ENCODE results near the gene KIF11.
"Not testable (repeated sequence)": the region's sequence is repeated elsewhere in the genome, so short reads cannot be mapped to it uniquely, and the experiment has no call there.

Gene KIF11

DNA sequence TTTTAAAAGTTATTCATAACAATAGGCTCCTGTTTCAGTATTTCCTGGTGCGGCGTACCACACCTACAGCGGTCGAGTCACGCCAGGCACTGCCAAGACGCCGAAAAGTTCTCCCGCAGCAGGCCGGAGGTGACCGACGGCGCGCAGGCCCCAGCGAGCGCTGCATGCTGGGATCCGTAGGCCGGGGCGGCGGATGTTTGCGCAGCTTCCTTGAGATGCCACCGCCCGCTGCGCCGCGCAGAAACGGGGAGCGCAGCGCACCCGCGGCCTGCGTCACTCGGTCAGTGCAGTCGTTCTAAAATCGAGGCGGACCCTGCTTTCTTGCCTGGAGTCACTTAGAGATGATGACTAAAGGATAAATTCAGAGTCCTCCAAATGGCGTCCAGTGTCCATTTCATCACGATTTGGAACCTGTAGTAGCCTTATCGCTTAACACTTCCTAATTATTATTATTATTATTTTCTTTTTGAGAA is 1.3 kb upstream of the KIF11 start:
- peak; percentile 94 for DNase-seq

- peak; percentile 57 for DNase-seq
These were observed 974 bp downstream of the KIF11 start for GRCh38 chr10:92593619-92594588.

DNA sequence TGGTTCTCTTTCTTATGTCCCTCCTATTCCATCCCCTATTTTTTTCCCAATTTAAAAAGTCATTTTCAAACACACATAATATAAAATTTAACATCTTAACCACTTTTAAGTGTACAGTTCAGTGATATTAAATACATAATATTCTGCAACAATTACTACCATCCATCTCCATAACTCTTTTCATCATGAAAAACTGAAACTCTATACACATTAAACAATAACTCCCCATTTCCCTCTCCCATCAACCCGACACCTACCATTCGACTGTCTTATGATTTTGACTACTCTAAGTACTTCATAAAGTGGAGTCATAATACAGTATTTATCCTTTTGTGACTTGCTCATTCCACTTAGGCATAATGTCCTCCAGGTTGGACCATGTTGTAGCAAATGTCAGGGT is 2.6 kb downstream of the KIF11 start:
- DNase-seq = no peak

DNA sequence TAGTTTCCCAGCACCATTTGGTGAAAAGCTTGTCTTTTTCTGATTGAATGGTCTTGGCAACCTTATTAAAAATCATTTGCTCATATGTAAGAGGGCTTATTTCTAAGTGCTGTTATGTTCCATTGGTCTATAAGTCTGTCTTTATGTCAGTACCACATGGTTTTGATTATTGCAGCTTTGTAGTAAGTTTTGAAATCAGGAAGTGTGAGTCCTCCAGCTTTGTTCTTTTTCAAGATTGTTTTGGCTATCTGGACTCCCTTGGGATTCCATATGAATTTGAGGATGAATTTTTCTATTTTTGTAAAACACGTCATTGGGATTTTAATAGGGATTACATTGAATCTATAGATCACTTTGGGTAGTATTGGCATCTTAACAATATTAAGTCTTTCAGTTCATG is 5.4 kb downstream of the KIF11 start:
- no peak for DNase-seq

DNA sequence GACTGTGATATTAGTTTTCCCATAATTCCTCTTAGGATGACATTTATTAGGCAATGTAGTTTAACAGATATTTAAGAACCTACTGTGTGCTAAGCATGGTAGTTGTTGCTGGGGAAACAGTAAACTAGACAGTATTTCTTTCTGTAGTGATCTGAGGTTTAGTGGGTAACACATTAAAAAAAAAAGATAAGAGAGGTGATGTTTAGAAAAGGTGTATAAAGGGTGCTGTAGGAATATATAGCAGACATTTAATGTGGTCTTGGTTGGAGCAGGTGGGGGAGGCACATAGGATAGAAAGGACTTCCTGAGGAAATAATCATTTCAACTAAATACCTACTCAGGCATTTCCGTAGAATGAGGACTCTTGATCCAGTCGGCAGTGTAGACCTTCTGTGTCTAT is 11.9 kb downstream of the KIF11 start:
- DNase-seq = no peak

DNA sequence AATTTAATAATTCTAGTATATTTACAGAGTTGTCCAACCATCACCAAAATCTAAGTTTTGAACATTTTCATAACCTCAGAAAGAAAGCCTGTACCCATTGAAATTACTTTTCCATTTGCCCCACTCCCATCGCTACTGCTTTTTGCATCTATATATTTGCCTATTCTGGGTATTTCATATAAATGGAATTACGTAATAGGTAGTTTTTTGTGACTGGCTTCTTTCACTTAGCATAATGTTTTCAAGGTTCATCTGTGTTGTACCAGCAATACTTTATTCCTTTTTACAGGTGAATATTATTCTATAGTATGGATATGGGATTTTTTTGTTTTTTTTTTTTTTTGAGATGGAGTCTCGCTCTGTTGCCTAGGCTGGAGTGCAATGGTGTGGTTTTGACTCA is 22.6 kb downstream of the KIF11 start:
- DNase-seq = no peak

GRCh38 chr10:92619368-92619767 is 26.4 kb downstream of the KIF11 start:
- DNase-seq = no peak

DNA sequence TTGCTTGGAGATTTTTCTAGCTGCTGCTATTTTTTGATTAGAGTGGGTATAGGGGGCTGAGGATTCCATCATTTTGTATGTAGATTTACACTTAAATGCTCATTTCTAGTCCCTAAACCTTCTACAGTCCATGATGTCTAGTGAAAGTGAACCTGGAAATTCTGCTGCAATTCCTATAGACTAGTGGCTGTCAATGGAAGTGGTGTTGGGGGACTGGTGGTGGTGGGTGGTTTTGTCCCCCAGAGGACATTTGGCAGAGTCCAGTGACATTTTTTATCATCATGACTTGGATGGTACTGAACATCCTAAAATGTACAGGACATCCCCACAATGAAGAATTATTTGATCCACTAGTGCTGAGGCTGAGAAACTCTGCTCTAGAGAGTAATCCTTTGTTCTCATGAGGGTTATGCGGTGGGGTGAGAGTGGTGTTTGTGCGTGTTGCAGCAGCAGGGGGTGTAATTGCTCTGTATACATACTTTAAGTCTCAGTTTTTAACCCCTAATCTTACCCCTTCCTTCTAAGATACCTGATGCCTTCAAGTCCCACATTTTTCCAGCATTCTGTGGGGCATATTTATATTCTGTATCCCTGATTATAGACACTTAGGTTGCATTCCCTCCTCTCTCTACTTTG is 35.0 kb downstream of the KIF11 start:
- DNase-seq = no peak

DNA sequence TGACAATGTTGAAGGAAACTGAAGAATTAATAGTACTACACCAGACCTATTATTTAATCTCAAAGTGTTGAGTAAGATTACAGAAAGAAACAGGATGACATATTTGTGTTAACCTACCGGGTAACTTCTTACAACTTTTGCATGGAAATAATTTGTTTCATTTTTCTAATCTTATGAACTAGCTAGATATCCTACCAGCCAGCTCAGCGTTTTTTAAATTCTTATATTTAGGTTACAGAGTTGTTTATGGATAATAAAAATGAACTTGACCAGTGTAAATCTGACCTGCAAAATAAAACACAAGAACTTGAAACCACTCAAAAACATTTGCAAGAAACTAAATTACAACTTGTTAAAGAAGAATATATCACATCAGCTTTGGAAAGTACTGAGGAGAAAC is 37.0 kb downstream of the KIF11 start:
- DNase-seq = no peak

DNA sequence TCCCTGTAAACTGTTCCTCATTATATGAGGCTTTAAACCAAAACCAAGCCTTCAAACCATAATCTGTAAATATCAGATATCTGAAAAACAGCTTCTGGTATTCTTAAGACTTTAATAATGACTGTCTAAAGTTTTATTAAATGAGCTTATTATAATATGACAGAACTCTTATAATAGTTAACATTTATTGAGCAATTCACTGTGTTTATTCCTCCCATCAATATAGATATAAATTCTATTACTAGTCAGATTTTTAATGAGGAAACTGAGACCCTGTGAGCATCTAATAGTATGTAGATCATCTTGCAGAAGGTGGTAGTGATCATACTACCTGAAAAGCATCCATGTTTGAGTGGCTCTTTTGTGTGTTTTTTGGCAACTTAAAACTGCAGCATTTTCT is 45.1 kb downstream of the KIF11 start:
- no peak for DNase-seq

DNA sequence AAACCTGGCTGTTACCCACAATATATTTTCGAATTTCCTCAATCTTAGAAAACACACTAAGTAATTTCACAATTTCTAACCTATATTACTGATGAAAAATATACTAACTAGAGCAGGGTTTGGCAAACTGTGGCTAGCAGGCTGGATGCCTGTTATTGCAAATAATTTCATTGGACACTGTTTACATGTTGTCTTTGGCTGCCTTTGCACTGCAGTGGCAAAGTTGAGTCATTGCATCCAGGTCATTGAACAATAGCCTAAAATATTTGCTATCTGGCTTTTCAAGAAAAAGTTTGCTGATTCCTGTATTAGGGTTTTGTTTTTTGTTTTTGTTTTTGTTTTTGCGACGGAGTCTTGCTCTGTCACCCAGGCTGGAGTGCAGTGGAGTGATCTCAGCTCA is 47.2 kb downstream of the KIF11 start:
- DNase-seq = no peak

DNA sequence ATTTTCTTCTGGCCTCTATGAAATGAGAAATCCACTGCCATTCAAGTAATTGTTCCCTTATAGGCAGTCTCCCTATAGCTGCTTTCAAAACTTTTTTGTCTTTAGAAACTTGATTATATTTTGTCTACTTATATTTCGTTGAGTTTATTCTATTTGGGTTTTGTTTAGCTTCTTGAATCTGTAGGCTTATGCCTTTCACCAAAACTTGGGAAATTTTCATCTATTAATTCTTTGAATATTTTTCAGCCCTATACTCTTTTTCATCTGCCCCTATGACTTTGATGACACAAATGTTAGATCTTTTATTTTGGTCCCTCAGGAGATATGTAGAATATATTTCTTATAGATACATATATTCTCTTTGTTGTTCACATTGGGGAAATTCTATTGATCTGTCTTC is 48.6 kb downstream of the KIF11 start:
- no peak for DNase-seq

DNA sequence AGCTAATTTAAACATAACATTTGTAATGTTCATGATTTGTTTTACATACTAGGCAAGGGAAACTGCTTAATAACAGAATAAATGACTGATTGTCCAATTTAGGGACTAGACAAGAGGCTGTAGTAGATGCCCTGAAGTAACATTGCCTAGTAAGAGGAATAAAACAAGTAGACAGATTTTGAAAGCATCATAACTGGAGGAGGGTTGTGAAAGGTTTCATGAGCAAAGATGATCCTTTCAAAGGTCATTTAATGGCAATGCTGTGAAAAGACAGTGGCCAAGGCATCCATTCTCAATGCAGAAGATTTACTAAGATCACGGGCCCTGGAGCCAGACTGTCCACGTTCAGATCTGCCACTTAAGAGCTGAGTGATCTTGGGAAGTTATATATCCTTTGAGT is 52.0 kb downstream of the KIF11 start:
- DNase-seq = no peak

GRCh38 chr10:92650864-92651263 is 57.9 kb downstream of the KIF11 start:
- DNase-seq = not testable (repeated sequence)

GRCh38 chr10:92655426-92655825 is 62.5 kb downstream of the KIF11 start:
- no peak for DNase-seq

GRCh38 chr10:92656266-92656961 is 63.5 kb downstream of the KIF11 start:
- DNase-seq = no peak

GRCh38 chr10:92657024-92657423 is 64.1 kb downstream of the KIF11 start:
- DNase-seq = no peak

DNA sequence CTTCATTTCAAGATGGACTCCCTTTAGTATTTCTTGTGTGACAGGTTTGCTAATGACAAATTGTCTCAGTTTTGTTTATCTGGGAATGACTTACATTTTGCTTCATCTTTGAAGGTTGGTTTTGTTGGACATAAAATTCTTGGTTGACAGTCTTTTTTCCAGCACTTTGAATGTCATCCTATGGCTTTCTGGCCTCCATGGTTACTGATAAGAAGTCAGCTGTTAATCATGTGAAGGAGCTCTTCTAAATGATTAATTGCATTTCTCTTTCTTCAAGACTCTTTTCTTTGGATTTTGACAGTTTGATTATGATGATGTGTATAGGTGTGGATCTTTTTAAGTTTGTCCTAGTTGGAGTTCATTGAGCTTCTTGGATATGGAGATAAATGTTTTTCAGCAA is 69.9 kb downstream of the KIF11 start:
- DNase-seq = no peak

GRCh38 chr10:92664322-92664721 is 71.4 kb downstream of the KIF11 start:
- no peak for DNase-seq

- no peak for DNase-seq
These were observed 74.1 kb downstream of the KIF11 start for GRCh38 chr10:92667078-92667477.

GRCh38 chr10:92677708-92678107 is 84.8 kb downstream of the KIF11 start:
- DNase-seq = no peak

DNA sequence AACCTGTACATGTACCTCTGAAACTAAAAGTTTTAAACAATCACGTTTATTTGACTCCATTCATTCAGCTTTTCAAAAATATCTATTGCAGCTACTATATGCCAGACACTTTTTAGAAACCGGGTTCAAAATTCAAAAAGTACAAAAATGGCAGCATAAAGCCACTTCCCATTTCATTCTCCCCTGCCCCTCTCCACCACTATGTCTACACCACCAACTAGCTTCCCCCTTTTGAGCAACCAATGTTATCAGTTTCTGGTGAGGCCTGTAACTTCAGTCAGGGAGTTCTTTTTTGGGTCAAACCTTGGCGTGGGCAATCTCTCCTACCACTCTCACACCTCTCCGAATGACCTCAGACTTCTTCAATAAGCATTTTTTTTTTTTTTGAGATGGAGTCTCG is 85.3 kb downstream of the KIF11 start:
- DNase-seq = no peak

DNA sequence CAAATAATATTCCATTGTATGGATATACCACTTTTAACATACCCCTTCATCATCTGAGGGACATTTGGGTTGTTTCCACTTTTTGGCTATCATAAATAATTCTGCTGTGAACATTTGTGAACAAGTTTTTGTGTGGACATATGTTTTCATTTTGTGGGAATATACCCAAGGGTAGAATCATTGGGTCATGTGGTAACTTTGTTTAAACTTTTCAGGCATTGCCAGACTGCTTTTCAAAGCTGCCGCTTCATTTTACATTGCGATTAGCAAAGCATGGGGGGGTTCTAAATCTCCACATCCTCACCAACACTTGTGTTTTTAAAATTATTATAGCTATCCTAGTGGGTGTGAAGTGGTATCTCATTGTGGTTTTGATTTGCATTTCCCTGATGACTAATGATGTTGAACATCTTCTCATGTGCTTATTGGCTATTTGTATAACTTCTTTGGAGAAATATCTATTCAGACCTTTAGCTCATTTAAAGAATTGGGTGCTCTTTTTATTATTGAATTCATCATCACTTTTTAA is 88.4 kb downstream of the KIF11 start:
- DNase-seq = no peak

- no peak for DNase-seq
These were observed 95.6 kb downstream of the KIF11 start for GRCh38 chr10:92688573-92688926.
